AG09309 (cell line): Measurements from ENCODE around the gene STK33.

Experiments
- DNase-seq: peaks from one replicate; pipeline ENCODE4 v3.0.0-alpha.2; 2010; ENCODE audit warnings: low read depth
- H3K4me3 ChIP-seq: 2 replicates; pipeline ENCODE4 v1.5.1; 2011; ENCODE audit warnings: mild to moderate bottlenecking, low read depth, low read length, moderate library complexity; ENCODE audit not compliant: control insufficient read depth
- TF ChIP-seq, protein P1 (sequence below): IDR thresholded peaks from 2 replicates; pipeline ENCODE4 v1.5.1; 2011; ENCODE audit warnings: mild to moderate bottlenecking, low read depth, low read length, inconsistent platforms; ENCODE audit not compliant: insufficient read depth, control insufficient read depth; ENCODE audit errors: missing control alignments

The STK33 gene

DNA sequence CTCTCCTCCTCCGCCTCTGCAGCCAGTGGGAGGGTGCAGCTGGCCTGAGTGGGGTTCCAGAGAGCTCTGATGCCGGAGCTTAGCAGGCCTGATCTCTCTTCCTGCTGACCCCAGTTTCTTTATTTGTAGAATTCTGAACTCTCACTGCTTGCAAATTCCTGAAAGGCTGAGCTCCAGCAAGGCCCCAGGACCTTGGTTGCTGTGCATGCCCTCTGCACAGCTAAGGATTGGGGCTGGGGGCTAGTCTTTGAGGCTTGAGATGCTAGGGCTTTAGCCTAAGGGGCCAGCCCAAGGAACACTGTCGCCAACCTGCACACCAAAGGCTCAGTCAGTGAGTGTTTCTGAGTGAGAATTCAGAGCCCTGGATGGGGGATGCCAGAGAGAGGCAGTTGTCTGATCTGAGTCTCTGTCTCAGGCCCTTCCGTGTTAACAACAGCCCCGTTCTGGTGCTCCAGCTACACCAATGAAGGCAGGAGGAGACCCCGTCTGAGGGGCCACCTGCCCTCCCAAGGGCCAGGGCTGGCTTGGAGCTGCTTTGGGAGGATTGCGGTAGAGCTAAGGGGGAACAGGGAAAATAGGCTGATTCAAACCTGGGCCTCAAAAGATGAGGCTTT, 224.3 kb downstream of the STK33 start:
- TF ChIP-seq, protein P1, sequence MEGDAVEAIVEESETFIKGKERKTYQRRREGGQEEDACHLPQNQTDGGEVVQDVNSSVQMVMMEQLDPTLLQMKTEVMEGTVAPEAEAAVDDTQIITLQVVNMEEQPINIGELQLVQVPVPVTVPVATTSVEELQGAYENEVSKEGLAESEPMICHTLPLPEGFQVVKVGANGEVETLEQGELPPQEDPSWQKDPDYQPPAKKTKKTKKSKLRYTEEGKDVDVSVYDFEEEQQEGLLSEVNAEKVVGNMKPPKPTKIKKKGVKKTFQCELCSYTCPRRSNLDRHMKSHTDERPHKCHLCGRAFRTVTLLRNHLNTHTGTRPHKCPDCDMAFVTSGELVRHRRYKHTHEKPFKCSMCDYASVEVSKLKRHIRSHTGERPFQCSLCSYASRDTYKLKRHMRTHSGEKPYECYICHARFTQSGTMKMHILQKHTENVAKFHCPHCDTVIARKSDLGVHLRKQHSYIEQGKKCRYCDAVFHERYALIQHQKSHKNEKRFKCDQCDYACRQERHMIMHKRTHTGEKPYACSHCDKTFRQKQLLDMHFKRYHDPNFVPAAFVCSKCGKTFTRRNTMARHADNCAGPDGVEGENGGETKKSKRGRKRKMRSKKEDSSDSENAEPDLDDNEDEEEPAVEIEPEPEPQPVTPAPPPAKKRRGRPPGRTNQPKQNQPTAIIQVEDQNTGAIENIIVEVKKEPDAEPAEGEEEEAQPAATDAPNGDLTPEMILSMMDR = no peak
- no peak overlapping the region for H3K4me3 ChIP-seq
- no peak for DNase-seq

DNA sequence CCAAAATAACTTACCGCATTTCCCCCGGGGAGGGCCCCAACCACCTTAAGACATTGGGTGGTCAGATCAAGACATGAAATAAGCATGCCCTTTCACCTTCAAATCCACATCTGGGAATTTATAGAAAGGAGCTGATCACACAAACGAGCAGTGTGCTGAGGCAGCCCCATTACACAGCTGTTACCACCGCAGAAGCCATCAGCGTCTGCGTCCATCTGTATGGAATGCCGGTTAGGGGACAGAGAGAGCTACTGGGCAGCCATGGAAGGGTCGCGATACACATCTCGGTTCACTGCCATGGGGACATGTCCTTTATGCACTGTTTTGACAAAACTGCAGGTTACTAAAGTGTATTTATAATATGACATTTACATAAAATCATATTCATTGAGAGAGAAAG, 225.3 kb downstream of the STK33 start:
- TF ChIP-seq, protein P1 = no peak
- no peak for DNase-seq
- H3K4me3 ChIP-seq = no peak overlapping the region

DNA sequence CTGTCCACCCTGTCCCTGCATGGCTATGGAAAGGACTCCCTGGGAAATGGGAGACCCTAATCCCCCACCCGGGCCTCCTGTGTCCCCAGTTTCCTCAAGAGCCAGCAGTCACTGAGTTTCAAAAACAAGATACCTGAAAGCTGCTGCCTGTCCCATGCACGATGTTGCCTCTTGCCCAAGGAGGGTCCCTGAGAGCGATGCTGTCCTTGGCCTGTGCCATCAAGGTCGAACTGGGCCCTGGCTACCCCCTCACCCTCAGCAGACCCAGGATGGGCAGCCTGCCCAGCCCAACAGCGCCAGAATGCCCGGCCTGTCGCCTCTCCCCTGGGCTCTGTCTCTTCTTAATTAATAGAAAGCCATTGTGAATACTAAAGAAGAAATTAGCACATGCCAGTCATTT, 225.8 kb downstream of the STK33 start:
- H3K4me3 ChIP-seq = no peak overlapping the region
- no peak for DNase-seq
- TF ChIP-seq, protein P1 = no peak

DNA sequence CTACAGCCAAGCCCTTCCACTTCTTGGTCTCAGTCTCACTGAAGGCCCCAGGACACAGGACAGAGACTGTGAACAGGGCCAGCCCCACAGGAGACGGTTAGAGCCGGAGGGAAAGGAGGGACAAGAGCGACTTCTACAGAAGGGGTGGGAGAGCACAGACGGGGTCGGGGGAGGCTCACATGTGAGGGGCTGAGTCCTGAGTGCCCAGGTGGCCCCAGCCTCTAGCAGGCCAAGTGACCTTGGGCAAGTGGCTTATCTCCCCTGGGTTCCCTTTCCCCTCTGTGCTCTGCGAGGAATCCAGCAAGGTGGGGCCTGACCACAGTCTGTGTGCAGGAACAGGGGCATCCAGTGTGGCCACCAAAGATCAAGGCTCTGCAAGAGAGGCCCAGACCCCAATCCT, 227.7 kb downstream of the STK33 start:
- no peak overlapping the region for H3K4me3 ChIP-seq
- TF ChIP-seq, protein P1 = no peak
- no peak for DNase-seq

DNA sequence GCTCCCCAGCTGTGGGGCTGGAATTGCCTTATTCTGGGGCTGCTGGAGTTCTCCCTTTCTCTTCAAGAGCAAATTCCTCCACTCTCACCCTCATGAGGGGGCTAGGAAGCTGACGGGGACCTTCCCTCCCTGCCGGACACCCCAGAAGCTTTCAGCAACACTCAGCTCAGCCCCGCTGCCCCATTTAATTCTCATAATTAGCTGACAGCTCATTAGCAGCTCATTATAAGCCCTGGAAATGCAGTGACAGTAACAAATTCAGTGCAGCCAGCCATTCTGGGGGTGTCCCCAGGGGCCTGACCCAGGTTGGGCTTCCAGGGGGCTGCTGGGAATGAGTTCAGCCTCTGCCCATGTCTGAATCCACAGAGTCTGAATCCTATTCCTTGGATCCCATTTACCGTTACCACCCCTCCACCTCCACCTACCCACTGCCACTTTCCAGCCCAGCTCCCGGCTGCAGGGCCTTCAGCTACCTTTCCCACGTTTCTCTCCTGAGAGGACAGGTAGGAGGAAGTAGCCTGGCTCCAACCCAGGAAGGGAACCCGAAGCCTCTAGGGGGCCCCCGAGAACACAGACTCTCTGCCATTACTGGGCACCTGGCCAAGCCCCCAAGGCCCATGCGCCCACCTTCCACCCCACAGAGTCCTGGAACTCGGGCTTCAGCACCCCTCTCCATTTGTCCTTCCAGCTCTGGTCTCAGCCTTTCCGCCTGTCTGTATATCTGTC, 228.6 kb downstream of the STK33 start:
- H3K4me3 ChIP-seq = no peak overlapping the region
- DNase-seq = no peak
- TF ChIP-seq, protein P1 = no peak

DNA sequence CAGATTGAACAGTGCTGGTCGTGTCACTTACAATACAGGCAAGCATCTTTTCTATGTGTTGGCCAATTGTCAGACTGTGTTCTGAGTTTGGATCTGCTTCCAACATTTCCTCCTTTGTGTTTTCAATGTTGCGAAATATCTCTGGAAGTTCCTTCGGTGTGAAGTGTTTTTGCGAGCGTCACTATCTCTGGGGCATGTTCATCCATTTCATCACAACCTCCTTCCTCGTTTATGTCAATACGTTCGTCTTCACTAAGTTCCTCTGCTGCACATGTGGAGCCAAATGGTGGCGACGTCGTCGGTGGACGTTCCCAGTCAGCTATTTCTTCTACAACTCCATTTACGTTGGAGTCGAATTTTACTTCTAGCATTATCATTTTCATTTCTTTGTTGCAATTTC, 230.1 kb downstream of the STK33 start:
- no peak overlapping the region for H3K4me3 ChIP-seq
- TF ChIP-seq, protein P1 = no peak
- no peak for DNase-seq
